ENCODE data around the gene LINC00237.

Gene LINC00237

GRCh38 chr20:21106171-21107017 is at the start of gene LINC00237:
Gene LINC00237 (minus strand): TSS chr20:21106358.
- no peak for TF ChIP-seq JUND (IDR thresholded peaks at IDR 0.05; ENCODE audit: low read depth)
- in situ Hi-C loops (cut with HindIII; ENCODE audit: low pct_unique_long_range_greater_than_20kb, low sequenced_read_pairs), result no loop called here
- no peak for DNase-seq (ENCODE audit: low read depth in 1 of 2, low spot score in 1 of 2)

GRCh38 chr20:21155268-21155667 is 49.1 kb upstream of the LINC00237 start:
- in situ Hi-C loops (cut with HindIII; ENCODE audit: low pct_unique_long_range_greater_than_20kb, low sequenced_read_pairs), result no loop called here
- no peak for TF ChIP-seq JUND (IDR thresholded peaks at IDR 0.05; ENCODE audit: low read depth)

GRCh38 chr20:21154692-21155091 is 48.5 kb upstream of the LINC00237 start:
- in situ Hi-C loops (cut with HindIII; ENCODE audit: low pct_unique_long_range_greater_than_20kb, low sequenced_read_pairs), result no loop called here
- no peak for TF ChIP-seq JUND (IDR thresholded peaks at IDR 0.05; ENCODE audit: low read depth)
- DNase-seq (ENCODE audit: low read depth in 1 of 2, low spot score in 1 of 2), result no peak

More at GRCh38 chr20:21155268-21155667, 49.1 kb upstream of the LINC00237 start:
- DNase-seq (ENCODE audit: low read depth in 1 of 2, low spot score in 1 of 2), result no peak

GRCh38 chr20:21151791-21152190 is 45.6 kb upstream of the LINC00237 start:
- in situ Hi-C loops (cut with HindIII; ENCODE audit: low pct_unique_long_range_greater_than_20kb, low sequenced_read_pairs), result no loop called here
- TF ChIP-seq JUND (IDR thresholded peaks at IDR 0.05; ENCODE audit: low read depth), result no peak
- no peak for DNase-seq (ENCODE audit: low read depth in 1 of 2, low spot score in 1 of 2)

GRCh38 chr20:21149344-21149743 is 43.2 kb upstream of the LINC00237 start:
- no peak for DNase-seq (ENCODE audit: low read depth in 1 of 2, low spot score in 1 of 2)
- in situ Hi-C loops (cut with HindIII; ENCODE audit: low pct_unique_long_range_greater_than_20kb, low sequenced_read_pairs), result no loop called here
- TF ChIP-seq JUND (IDR thresholded peaks at IDR 0.05; ENCODE audit: low read depth), result no peak

GRCh38 chr20:21147593-21147992 is 41.4 kb upstream of the LINC00237 start:
- DNase-seq (ENCODE audit: low read depth in 1 of 2, low spot score in 1 of 2), result no peak
- in situ Hi-C loops (cut with HindIII; ENCODE audit: low pct_unique_long_range_greater_than_20kb, low sequenced_read_pairs), result no loop called here
- no peak for TF ChIP-seq JUND (IDR thresholded peaks at IDR 0.05; ENCODE audit: low read depth)

GRCh38 chr20:21146215-21146614 is 40.1 kb upstream of the LINC00237 start:
- TF ChIP-seq JUND (IDR thresholded peaks at IDR 0.05; ENCODE audit: low read depth), result no peak
- in situ Hi-C loops (cut with HindIII; ENCODE audit: low pct_unique_long_range_greater_than_20kb, low sequenced_read_pairs), result no loop called here
- no peak for DNase-seq (ENCODE audit: low read depth in 1 of 2, low spot score in 1 of 2)

- no peak for TF ChIP-seq JUND (IDR thresholded peaks at IDR 0.05; ENCODE audit: low read depth)
- no peak for DNase-seq (ENCODE audit: low read depth in 1 of 2, low spot score in 1 of 2)
- in situ Hi-C loops (cut with HindIII; ENCODE audit: low pct_unique_long_range_greater_than_20kb, low sequenced_read_pairs), result no loop called here
These were observed 39.3 kb upstream of the LINC00237 start for GRCh38 chr20:21145424-21145823.

- no peak for DNase-seq (ENCODE audit: low read depth in 1 of 2, low spot score in 1 of 2)
- in situ Hi-C loops (cut with HindIII; ENCODE audit: low pct_unique_long_range_greater_than_20kb, low sequenced_read_pairs), result no loop called here
- no peak for TF ChIP-seq JUND (IDR thresholded peaks at IDR 0.05; ENCODE audit: low read depth)
These were observed 37.2 kb upstream of the LINC00237 start for GRCh38 chr20:21143194-21143890.

GRCh38 chr20:21141825-21142224 is 35.7 kb upstream of the LINC00237 start:
- in situ Hi-C loops (cut with HindIII; ENCODE audit: low pct_unique_long_range_greater_than_20kb, low sequenced_read_pairs), result no loop called here
- no peak for TF ChIP-seq JUND (IDR thresholded peaks at IDR 0.05; ENCODE audit: low read depth)
- no peak for DNase-seq (ENCODE audit: low read depth in 1 of 2, low spot score in 1 of 2)

GRCh38 chr20:21139881-21140566 is 33.9 kb upstream of the LINC00237 start:
- no peak for DNase-seq (ENCODE audit: low read depth in 1 of 2, low spot score in 1 of 2)
- TF ChIP-seq JUND (IDR thresholded peaks at IDR 0.05; ENCODE audit: low read depth), result no peak
- in situ Hi-C loops (cut with HindIII; ENCODE audit: low pct_unique_long_range_greater_than_20kb, low sequenced_read_pairs), result no loop called here

GRCh38 chr20:21137078-21137477 is 30.9 kb upstream of the LINC00237 start:
- TF ChIP-seq JUND (IDR thresholded peaks at IDR 0.05; ENCODE audit: low read depth), result no peak
- in situ Hi-C loops (cut with HindIII; ENCODE audit: low pct_unique_long_range_greater_than_20kb, low sequenced_read_pairs), result no loop called here
- DNase-seq (ENCODE audit: low read depth in 1 of 2, low spot score in 1 of 2), result no peak
